HG02588 (cell line): Measurements from ENCODE around the gene SMG6.
"Not testable (repeated sequence)": the region's sequence is repeated elsewhere in the genome, so short reads cannot be mapped to it uniquely, and the experiment has no call there.

Source experiments
- ATAC-seq: cut with Tn5 transposase; IDR thresholded peaks from one replicate; pipeline ENCODE4 v1.9.1; 2021; ENCODE audit warnings: mild to moderate bottlenecking, moderate library complexity; ENCODE audit not compliant: unreplicated experiment

SMG6 gene

GRCh38 chr17:2181206-2181896 is 122.2 kb downstream of the SMG6 start:
- no peak for ATAC-seq

GRCh38 chr17:2180768-2181167 is 122.8 kb downstream of the SMG6 start:
- ATAC-seq = no peak

GRCh38 chr17:2179615-2180295 is 123.8 kb downstream of the SMG6 start:
- no peak for ATAC-seq

- ATAC-seq = no peak
These were observed 124.6 kb downstream of the SMG6 start for GRCh38 chr17:2178798-2179501.

- ATAC-seq = no peak
These were observed 126.3 kb downstream of the SMG6 start for GRCh38 chr17:2177235-2177811.

- no peak for ATAC-seq
These were observed 127.0 kb downstream of the SMG6 start for GRCh38 chr17:2176499-2177169.

- no peak for ATAC-seq
These were observed 128.3 kb downstream of the SMG6 start for GRCh38 chr17:2175294-2175628.

GRCh38 chr17:2174468-2175293 is 128.9 kb downstream of the SMG6 start:
- ATAC-seq = no peak

- no peak for ATAC-seq
These were observed 129.6 kb downstream of the SMG6 start for GRCh38 chr17:2174014-2174413.

- ATAC-seq = no peak
These were observed 130.6 kb downstream of the SMG6 start for GRCh38 chr17:2172999-2173398.

GRCh38 chr17:2172077-2172851 is 131.3 kb downstream of the SMG6 start:
- no peak for ATAC-seq

GRCh38 chr17:2171702-2172076 is 131.9 kb downstream of the SMG6 start:
- ATAC-seq = no peak

GRCh38 chr17:2170023-2170422 is 133.6 kb downstream of the SMG6 start:
- no peak for ATAC-seq

GRCh38 chr17:2165723-2166122 is 137.9 kb downstream of the SMG6 start:
- ATAC-seq = not testable (repeated sequence)

- no peak for ATAC-seq
These were observed 145.2 kb downstream of the SMG6 start for GRCh38 chr17:2158396-2158780.

- no peak for ATAC-seq
These were observed 145.8 kb downstream of the SMG6 start for GRCh38 chr17:2157675-2158395.

- ATAC-seq = no peak
These were observed 146.5 kb downstream of the SMG6 start for GRCh38 chr17:2157081-2157480.

GRCh38 chr17:2156666-2157065 is 146.9 kb downstream of the SMG6 start:
- ATAC-seq = no peak

GRCh38 chr17:2155573-2155972 is 148.0 kb downstream of the SMG6 start:
- no peak for ATAC-seq
